GM19455 (cell line): ENCODE data around the gene CAMTA1.

Experiments used
- ATAC-seq: cut with Tn5 transposase; IDR thresholded peaks from one replicate; pipeline ENCODE4 v1.9.1; 2021; ENCODE audit not compliant: unreplicated experiment

Gene CAMTA1

DNA sequence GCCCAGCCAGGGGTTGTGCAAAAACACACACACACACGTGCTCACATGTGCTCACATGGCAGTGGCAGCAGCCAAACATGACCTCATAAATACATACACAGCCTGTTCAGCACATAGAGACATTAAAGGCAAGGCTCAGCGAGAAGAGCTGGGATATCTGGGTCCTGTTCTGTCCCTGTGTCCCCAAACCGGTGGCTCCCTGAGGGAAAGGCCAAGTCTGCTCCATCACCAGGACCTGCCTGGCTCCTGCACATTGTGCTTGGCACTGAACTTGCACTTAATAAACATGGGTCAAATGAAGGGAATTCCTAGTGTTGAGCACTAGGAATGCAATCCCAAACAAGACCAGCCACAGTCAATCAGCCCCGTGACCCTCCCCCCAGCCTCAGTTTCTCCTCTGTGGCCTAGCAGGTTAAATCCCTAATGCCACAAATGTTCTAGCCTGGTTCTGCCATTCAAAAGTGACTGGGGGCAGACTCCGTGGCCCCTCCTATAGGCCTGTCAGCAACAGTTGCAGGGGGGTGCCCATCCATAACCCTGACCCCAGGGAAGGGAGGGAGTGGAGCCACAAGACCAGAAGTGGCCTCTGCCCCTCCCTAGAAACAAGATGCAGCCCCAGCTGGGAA lies 825.0 kb downstream of the CAMTA1 start:
- no peak for ATAC-seq

DNA sequence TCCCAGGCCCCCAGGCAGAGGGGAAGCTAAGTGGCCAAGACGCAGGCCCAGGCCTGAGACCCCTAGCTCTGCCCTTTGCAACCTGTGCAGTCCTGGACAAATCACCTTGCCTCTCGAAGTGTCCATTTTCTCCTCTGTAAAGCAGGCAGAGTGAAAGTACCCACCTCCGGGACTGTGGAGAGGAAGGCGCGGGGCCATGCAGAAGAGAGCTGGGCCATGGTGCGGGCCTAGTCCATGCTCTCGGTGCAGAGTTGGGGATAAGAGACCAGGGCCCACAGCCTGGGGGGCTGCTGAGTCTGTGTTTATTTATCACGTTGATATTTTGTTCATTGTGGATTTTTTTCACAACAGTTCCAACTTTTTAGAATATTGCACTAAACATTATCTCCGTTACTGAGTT lies 825.7 kb downstream of the CAMTA1 start:
- no peak for ATAC-seq

DNA sequence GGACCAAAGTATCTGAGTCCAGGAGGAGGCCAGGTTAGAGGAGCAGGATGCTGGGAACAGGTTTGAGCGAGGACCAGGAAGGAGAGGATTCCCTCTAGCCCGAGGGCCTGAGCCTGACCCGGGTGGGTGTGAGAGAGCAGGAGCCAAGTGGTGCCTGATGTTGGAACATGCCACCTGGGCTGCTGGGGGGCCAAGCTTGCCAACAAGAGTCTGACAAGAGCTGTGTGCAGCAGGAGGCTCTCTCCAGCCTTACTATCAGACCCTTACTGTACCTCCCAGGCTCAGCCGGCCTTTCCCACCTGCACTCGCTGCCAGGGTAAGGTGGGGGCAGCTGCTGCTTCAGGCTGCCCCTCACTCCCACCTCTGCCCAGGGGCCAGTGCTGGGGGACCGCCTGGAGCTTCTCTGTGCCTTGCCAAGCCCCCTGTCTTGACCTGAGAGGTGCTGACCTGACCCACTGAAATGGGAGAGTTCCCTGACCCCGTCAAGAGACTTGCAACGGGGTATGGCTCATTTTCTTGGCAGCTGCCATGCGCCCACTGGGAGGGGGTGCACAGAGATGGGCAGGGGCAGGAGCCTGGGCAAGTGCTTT lies 826.3 kb downstream of the CAMTA1 start:
- ATAC-seq: no peak

DNA sequence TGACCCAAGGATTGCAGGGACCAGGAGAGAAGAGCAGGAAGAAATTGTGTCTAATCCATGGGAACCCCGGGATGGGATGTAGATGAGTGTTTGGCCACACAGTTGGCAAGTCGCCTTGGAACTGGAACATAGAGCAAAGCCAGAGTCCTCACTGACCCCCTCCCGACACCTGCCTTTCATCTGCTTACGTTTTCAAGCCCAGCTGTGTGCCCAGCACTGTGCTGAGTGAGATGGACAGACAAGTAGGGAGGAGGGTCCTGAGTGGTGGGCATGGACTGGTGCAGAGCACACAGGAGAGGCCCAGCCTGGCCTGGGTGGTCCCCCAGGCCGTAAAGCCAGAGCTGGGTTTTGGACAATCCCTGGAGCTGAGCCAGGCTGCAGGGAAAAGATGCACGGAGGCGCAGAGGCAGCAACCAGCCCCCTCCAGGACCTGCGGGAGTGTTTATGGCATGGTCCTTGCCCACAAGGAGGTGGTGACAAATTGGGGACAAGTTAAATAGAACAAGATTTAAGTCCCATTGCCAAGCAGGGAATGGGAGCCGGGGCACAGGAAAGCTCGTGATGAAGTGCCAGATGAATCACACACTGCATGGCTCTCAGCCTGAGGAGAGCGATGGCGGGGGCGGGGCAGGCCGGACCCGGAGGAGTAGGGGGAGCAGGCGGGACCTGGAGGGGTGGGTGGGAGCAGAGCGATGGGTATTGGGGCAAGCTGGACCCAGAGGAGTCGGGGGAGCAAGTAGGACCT lies 828.0 kb downstream of the CAMTA1 start:
- no peak for ATAC-seq

DNA sequence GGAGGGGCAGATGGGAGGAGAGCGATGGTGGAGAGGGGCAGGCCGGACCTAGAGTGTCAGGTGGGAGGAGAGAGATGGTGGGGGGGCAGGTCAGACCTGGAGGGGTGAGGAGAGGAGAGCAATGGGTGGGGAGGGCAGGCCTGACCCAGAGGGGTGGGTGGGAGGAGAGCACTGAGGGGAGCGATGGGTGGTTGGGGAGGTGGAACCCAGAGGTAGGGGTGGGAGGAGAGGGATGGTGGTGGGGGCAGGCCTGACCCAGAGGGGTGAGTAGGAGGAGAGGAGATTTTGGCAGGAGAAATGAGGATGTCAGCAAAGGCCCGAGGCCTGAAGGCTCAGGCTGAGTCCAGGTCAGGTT lies 828.6 kb downstream of the CAMTA1 start:
- ATAC-seq: no peak

DNA sequence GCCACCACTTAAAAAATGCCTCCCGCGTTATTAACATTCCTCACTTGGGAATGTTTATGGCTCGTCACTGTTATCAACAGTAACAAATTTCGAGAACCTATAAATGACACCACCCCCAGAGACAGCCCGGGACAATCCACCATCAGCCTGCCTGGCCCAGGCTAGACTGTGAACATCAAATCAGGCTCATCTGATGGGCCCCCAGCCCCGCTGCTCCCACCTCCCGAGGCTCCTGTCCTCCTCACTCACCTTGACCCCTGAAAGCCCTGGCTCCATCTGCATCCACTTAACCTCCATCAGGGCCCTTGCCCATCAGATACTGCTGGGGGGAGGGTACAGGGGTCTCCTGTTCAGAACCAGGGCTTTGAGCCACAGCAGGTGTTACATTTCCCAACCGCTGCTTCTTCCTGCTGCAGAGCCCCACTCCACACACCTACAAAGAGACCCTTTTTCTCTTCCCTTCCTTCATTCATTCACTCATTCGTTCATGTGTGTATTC lies 829.4 kb downstream of the CAMTA1 start:
- ATAC-seq: no peak

DNA sequence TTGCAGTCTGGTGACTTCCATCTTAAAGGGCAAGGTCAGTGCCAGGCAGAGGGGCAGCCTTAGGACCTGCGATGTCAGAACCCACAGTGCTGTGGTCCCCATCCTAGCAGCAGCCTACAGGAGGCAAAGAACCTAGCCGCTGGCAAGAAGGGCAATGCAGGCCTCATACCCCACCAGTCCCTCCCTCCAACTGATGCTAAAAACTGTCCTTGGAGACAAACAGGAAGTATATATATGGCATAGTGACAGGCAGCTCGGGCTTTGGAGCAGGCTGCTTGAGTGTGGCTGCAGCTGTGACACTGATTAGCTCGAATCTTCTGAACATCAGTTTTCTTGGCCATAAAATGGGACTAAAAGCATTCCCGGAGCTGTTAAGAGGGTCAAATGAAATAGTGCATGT lies 829.9 kb downstream of the CAMTA1 start:
- ATAC-seq: no peak

DNA sequence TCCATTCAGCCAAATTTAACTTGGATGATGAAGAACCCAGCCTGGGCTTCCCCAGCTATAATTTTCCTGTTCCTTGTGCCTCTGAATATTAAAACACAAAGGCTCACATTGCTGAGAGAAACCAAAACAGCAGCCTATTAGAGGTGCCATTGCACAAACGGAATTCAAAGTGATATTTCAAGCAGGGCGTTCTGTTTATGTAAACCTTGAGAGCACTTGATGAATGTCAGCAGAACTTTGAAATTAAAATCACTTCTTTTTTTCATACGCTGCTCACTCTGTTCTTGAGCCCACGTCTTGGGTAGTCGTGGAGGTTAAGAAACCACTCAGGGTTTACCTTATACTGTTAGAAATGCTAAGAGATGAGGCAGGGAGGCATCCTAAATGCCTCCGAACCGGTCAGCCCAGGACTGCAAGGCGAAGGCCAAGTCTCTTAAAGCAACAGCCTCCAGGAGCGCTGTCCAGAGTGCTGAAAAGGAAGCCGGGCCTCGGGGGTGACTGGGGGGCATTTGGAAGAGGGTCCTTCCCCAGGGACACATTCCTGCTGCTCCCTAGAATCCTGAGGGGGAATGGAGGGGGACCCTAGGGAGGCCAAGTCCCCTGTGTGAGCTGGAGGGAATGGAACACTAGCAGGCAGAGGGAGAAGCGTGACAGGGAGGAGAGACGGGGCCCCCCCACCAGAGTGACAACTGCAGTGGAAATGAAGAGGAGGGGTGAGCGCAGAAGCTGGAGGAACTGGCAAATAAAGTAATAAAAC lies 831.0 kb downstream of the CAMTA1 start:
- no peak for ATAC-seq

DNA sequence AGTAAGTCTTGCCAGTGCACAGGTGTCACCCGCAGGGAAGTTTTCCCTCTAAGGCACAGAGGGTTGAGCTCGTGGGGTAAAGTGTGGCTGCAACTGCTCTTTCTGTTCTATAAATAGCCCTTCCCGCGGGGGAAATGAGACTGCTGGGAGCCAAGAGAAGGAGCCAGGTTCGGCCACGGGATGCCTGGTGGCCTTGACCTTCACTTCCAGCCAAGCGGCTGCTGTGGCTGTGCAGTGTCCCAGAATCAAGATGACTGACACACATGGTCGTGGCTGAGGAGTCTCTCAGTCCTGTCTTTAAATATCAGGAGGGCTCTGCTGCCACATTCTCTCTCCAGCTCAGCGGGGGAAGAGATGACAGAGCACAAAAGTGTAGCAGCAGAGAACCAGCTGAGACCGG lies 831.7 kb downstream of the CAMTA1 start:
- ATAC-seq: no peak

DNA sequence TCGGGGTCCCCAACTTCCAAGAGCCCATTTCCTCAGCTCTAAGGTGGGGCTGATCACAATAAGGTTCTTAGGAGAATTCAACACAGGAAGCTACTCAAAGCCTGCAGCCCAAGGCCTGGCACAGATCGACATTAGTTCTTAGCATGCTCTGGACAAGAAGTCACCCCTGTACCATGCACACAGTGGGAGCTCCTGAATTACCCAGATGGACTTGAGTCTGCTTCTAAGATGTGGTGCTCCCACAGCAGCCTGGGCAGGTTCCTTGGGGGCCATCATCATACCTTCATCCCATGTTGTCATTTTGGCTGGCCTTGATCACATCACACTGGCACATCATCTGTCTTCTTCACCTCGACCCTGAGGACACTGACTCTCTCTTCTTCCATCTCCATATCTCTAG lies 832.6 kb downstream of the CAMTA1 start:
- no peak for ATAC-seq

DNA sequence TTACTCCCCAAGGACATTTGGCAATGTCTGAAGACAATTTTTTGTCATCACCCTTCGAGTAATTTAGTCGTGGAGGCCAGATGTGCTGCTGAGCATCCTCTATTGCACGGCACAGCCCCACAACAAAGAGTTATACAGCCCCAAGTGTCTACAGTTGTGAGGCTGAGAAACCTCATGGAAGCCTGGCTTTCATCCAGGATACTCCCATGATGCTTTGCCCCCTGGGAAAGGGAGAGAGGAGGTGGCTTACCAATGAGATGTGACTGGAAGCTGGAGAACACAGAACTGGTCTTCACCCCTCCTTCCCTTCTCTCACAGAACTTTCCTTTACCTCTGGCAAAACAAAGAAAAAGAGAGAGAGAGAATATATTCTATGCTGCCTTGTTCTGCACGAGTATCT lies 834.9 kb downstream of the CAMTA1 start:
- no peak for ATAC-seq

DNA sequence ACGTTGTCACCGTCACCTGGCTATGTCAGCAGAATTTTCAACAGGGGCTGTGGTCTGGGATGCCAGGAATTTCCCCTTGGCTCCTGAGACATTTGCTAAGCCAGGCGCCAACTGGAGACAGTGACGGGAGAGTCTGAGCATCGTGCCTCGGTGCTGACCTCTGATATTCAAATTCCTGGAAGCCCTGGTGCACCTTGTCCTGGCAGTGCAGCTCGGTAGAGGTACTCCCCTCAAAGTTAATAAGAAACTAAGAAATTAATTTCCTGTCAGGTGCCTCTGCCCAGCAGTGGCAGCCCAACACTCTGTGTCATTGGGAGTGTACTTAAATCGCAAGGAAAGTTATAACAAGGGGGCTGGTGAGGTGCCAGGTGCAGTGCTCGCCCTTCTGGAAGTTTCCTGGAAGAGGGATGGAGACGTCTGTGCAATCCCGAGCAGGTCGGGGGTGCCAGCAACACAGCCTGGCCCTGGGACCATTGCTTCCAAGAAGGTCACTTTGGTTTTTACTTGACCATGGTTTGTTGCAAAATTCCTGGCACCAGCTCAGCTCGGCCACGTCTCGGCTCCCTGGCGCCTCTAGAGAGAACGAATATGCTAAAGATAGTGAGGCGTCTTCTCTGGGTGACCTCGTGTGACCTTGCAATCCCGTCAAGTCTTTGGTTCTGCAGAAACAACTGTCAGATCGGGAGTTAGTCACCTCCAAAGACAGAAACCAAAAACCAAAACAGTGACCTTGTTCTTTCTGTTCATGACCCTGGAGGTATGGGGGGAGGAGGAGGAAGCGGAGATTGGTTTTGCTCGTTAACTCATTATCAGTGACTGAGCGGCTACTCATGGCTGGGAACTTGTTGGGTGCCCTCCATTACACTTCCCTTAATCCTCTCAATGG lies 836.3 kb downstream of the CAMTA1 start:
- no peak for ATAC-seq

DNA sequence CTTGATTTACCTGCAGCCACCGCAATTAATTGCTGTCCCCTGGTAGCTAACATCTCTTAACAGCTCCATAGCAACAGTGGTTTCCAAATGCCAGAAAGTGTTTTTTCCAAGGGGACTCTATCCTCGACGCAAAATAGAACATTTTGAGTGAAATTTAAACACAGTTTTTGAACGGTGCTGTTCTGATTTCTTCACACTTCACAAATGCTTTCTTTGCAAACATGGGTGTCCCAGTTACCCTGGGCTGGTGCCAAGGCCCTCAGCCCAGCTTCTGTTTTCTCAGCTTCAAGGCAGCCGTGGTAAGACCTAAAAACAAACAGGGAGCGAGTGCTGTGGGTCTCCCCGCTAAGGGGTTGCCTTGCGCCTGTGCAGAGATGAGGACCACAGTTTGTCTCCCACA lies 838.6 kb downstream of the CAMTA1 start:
- no peak for ATAC-seq

DNA sequence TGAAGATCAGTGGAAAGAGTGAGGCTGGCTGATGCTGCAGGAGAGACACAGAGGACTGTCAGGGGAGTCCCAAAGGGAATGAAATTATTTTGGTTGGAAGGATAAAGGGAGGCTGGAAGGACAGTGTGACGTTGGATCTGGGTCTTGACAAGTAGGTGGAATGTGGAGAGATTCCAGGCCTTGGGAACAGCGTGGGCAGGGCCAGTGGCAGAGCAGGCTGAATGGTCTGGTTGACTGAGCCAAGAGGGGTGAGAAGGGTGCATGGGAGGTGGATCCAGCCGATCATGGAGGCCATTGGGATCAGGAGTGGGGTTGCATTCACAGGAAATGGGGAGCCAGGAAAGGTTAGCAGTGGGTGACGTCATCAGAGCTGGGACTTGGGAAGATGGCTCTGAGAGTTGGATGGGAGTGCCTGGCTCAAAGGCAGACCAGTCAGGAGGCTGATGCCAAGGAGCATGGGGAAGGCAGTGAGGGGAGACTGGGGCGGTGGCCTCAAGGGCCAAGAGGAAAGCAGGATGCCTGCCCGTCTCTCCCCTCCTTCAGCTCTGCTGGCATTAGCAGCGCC lies 839.6 kb downstream of the CAMTA1 start:
- no peak for ATAC-seq

DNA sequence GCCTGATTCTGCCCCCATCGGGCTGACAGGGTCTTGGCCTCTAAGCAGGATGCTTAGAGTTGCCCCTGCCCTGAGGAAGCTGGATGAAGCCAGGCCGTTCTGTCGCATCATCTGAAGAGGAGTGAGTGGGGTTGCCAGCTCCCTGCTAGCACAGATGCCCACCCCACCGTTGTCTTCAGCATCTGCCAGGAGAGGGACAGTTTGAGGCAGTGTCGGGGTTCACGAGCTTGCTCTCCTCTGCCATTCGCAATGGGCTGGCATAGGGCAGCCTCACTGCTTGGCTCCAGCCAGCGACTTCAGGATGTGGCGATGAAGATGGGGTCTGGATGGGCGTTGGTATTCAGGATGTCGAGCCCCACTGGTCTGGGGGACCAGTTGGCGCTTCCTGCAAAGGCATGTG lies 840.1 kb downstream of the CAMTA1 start:
- ATAC-seq: no peak

DNA sequence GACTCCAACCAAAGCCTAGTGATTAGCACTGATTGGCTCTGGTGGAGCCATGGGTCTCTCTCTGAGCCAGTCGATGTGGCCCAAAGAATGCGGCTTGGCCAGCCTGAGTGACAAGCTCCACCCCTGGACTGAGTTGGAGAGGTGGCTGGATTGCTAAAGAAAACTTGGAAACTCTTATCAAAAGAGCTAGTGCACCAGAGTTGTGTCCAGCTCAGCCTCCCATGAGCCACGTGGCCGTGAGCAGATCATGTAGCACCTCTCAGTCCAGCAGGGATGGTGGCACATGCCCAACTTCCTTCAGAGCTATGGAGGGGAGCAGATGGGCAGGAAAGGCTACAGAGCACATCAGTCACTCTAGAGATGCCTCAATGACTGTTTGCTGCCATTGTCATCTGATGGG lies 843.0 kb downstream of the CAMTA1 start:
- no peak for ATAC-seq

DNA sequence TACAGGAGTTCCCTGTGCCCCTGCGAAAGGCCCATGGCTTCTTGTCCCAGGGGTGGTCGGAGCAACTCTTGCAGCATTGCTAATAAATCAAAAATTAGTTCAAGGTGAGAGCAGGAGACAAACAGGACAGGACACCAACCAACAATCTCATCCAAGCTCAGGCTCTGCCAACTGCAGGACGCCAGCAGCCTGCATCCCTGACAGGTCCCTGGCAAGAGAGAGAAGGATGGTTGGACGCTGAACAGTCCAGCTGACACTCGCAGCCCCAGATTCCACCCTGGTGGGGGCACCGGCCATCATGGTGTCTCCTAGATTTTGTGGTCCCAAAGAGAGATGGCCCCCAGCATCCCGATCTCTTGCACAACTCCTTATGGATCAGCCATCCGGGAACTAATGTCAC lies 843.8 kb downstream of the CAMTA1 start:
- no peak for ATAC-seq

DNA sequence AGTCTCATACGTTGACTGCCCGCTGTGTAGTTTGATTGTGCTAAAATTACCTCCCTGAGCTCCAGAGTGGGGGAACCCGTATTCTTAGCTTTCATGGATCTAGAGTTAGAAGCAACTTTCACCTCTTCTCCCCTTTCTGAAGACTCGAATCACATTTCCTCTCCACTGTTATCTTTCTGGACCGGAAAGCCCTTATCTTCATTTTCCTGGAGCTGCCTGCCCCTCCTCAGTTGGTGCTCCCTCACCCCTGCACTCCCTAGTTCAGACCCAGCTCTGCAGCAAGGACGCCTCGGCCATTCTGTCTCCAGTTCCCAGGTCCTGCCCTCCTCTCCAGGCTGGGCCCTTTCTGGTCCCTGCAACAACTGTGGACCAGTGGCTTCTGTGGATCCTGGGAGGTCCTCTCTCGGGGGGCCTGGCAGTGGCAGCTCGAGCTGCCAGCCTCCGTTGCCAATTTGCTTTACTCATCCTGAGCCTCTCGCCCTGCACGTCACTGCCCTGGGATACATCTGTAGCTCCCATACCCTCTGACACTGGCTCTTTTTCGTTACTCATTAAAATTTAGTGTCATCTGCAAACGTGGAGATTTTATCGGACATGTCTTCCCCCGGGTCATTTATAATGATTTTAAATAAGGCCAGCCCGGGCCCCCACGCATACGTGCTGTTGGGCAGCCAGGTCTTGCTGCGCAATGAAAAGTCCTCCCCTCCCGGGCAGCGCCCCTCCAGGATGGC lies 844.4 kb downstream of the CAMTA1 start:
- no peak for ATAC-seq

DNA sequence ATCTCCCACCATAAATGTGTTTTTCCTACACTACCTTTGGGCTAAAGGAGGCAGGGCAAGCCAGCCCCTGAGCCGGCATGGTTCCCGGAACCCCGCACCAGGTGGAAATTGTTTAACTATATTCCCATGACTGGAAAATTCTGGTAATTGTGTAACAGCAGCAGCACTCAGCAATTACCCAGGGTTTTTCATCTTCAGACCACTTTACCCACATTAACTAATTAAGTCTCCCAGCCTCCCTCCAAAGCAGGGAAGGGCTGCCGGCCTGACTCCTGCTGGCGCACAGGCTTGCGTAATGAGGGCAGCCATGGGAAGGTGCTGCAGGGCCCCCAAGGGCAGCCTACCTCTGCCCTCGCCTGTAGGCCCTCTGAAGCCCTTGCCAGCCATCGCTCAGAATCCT lies 845.1 kb downstream of the CAMTA1 start:
- ATAC-seq: no peak

DNA sequence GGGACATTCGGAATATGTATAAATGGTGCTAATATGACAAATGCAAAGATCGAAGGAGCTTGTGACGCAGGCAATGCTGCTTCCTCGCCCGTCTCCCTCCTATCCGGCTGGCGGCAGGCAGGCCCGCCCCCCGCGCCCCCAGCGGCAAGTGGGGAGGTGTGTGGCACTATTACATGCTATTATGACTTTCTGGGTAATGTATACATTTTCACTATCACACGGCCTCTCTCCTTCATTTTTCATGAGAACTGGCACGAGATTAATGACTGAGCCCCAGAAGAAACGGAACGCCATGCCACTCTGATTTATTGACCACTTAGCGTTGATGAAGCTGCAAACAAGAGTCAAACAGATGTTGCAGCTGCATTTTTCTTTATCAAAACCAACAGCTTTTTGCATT lies 846.9 kb downstream of the CAMTA1 start:
- no peak for ATAC-seq
